PC-9 (cell line): ENCODE results near the gene FREM2. TPM values are rescaled to one million over a fixed set of nuclear protein-coding genes. Genes with fewer than 3 reads are reported as not detected.

ENCODE experiments used
- BruUV-seq: library from RNA; stranded (reverse); fragments of 400-500 nt; replicated peaks from 2 replicates; lab custom pipeline; 2021; lab: Mats Ljungman, UMichigan
- CTCF ChIA-PET: fragments of 300-600 bp; sonication (Branson Sonifier 250); formaldehyde crosslinking; loops from one replicate; lab custom pipeline; 2022; ENCODE audit warnings: antibody characterized with exemption; lab: Charles Lee
- POLR2A ChIA-PET: fragments of 300-600 bp; sonication (Branson Sonifier 250); formaldehyde crosslinking; loops from one replicate; lab custom pipeline; 2022; ENCODE audit warnings: antibody characterized with exemption; ENCODE audit not compliant: unreplicated experiment; lab: Charles Lee
- DNase-seq, 2 experiments: peaks; one replicate each; pipeline versions ENCODE4 v3.0.0 to v3.0.0-alpha.2; 2015 to 2022; ENCODE audit warnings: mixed read lengths in 1 of 2
- H2AFZ ChIP-seq: fragments of 200-600 bp; sonication (generic); 2 replicates; pipeline ENCODE4 v1.8.1; 2017; ENCODE audit warnings: antibody characterized with exemption
- H3F3A ChIP-seq: fragments of 200-600 bp; sonication (generic); 2 replicates; pipeline ENCODE4 v1.8.1; 2017; ENCODE audit warnings: antibody characterized with exemption, mild to moderate bottlenecking, low read depth; ENCODE audit not compliant: insufficient read depth
- H3K27ac ChIP-seq: fragments of 200-600 bp; sonication (generic); 2 replicates; pipeline ENCODE4 v1.6.1; 2016; ENCODE audit warnings: mixed run types
- H3K27me3 ChIP-seq: fragments of 200-600 bp; sonication (generic); 2 replicates; pipeline ENCODE4 v1.6.1; 2016; ENCODE audit warnings: low read depth, mixed run types; ENCODE audit not compliant: insufficient read depth
- H3K36me3 ChIP-seq: fragments of 200-600 bp; sonication (generic); 2 replicates; pipeline ENCODE4 v1.6.1; 2016; ENCODE audit warnings: low read depth, mixed run types
- H3K4me1 ChIP-seq: fragments of 200-600 bp; sonication (generic); replicated peaks from 2 replicates; pipeline ENCODE4 v1.6.1; 2016; ENCODE audit warnings: mixed run types; ENCODE audit not compliant: insufficient read depth
- H3K4me2 ChIP-seq: fragments of 200-600 bp; sonication (generic); 2 replicates; pipeline ENCODE4 v1.6.1; 2017; ENCODE audit warnings: mixed run types
- H3K4me3 ChIP-seq: fragments of 200-600 bp; sonication (generic); 2 replicates; pipeline ENCODE4 v1.6.1; 2016; ENCODE audit warnings: mixed run types
- H3K79me2 ChIP-seq: fragments of 200-600 bp; sonication (generic); 2 replicates; pipeline ENCODE4 v1.6.1; 2017; ENCODE audit warnings: low read depth, mixed run types
- H3K9me2 ChIP-seq: fragments of 200-600 bp; sonication (generic); 2 replicates; pipeline ENCODE4 v1.8.1; 2017; ENCODE audit warnings: mild to moderate bottlenecking; ENCODE audit not compliant: insufficient read depth
- H3K9me3 ChIP-seq: fragments of 200-600 bp; sonication (generic); 2 replicates; pipeline ENCODE4 v1.8.1; 2016; ENCODE audit warnings: low read depth; ENCODE audit not compliant: insufficient read depth
- H4K20me1 ChIP-seq: fragments of 200-600 bp; sonication (generic); 2 replicates; pipeline ENCODE4 v1.8.1; 2017; ENCODE audit not compliant: insufficient read depth
- CTCF ChIP-seq: fragments of 200-600 bp; sonication (generic); conservative IDR thresholded peaks from 2 replicates; pipeline ENCODE4 v1.6.1; 2017; ENCODE audit warnings: mixed run types, antibody characterized with exemption, mild to moderate bottlenecking, moderate library complexity
- EZH2 ChIP-seq: fragments of 200-600 bp; sonication (generic); IDR thresholded peaks from 2 replicates; pipeline ENCODE4 v1.8.0; 2017; ENCODE audit warnings: antibody characterized with exemption, low read depth
- intact Hi-C: fragments of 100-400 bp; cut with micrococcal nuclease; formaldehyde crosslinking; loops from one replicate; pipeline ENCODE4 v1.10.0; 2022; ENCODE audit not compliant: unreplicated experiment
- total RNA-seq: library from RNA; stranded (reverse); gene quantifications from 2 replicates; pipeline ENCODE4 v1.2.3, GENCODE V29; 2021

Gene FREM2
- total RNA-seq, 1 experiment from 2014 or later: 0.65 TPM

GRCh38 chr13:38752686-38753085 is 65.8 kb downstream of the FREM2 start:
- H3K9me3 ChIP-seq: no peaks in the 10 kb centered on the region
- ChIA-PET POLR2A (no interaction called here), CTCF (no interaction called here)

GRCh38 chr13:38753878-38754277 is 67.0 kb downstream of the FREM2 start:
- no peaks in the 10 kb centered on the region for H3K79me2 ChIP-seq
- H3K9me2 ChIP-seq: no peaks in the 10 kb centered on the region
- ChIA-PET POLR2A (no interaction called here), CTCF (no interaction called here)
- DNase-seq: no peak
- H2AFZ ChIP-seq: no peak overlapping the region
- no peak overlapping the region for H3K27ac ChIP-seq
- no TSS peak for BruUV-seq
- H3F3A ChIP-seq: no peaks in the 10 kb centered on the region
- H3K4me2 ChIP-seq: no peak overlapping the region
- TF ChIP-seq EZH2 (no peak), CTCF (no peak)
- intact Hi-C loops: no loop called here
- H3K36me3 ChIP-seq: no peaks in the 10 kb centered on the region
- no peaks in the 10 kb centered on the region for H3K9me3 ChIP-seq
- no peaks in the 10 kb centered on the region; the same call in 1 of the 2 replicates for H3K27me3 ChIP-seq
- no peaks in the 10 kb centered on the region for H3K4me1 ChIP-seq
- H3K4me3 ChIP-seq: no peak overlapping the region
- H4K20me1 ChIP-seq: no peaks in the 10 kb centered on the region

More at GRCh38 chr13:38752686-38753085, 65.8 kb downstream of the FREM2 start:
- Histone ChIP-seq H3K4me3 (no peak overlapping the region), H3F3A (no peaks in the 10 kb centered on the region), H2AFZ (no peak overlapping the region), H4K20me1 (no peaks in the 10 kb centered on the region), H3K79me2 (no peaks in the 10 kb centered on the region), H3K4me2 (no peak overlapping the region), H3K27ac (no peak overlapping the region), H3K9me2 (no peaks in the 10 kb centered on the region), H3K36me3 (no peaks in the 10 kb centered on the region), H3K27me3 (no peaks in the 10 kb centered on the region), H3K4me1 (no peaks in the 10 kb centered on the region)
- intact Hi-C loops: no loop called here
- no peak for DNase-seq
- no TSS peak for BruUV-seq
- TF ChIP-seq EZH2 (no peak), CTCF (no peak)

GRCh38 chr13:38755793-38756192 is 68.9 kb downstream of the FREM2 start:
- Histone ChIP-seq H3F3A (no peaks in the 10 kb centered on the region), H3K4me2 (no peak overlapping the region), H3K36me3 (no peaks in the 10 kb centered on the region), H3K9me2 (no peaks in the 10 kb centered on the region), H3K79me2 (no peaks in the 10 kb centered on the region), H4K20me1 (no peaks in the 10 kb centered on the region), H3K27ac (no peak overlapping the region), H3K9me3 (no peaks in the 10 kb centered on the region), H3K4me3 (no peak overlapping the region), H3K27me3 (no peaks in the 10 kb centered on the region; the same call in 1 of the 2 replicates), H3K4me1 (no peaks in the 10 kb centered on the region), H2AFZ (no peak overlapping the region)
- no TSS peak for BruUV-seq
- no peak for DNase-seq
- intact Hi-C loops: no loop called here
- ChIA-PET POLR2A (no interaction called here), CTCF (no interaction called here)
- no peak for TF ChIP-seq EZH2
- no peak for TF ChIP-seq CTCF
